ENCODE measurements around the gene SHC1.

DNA sequence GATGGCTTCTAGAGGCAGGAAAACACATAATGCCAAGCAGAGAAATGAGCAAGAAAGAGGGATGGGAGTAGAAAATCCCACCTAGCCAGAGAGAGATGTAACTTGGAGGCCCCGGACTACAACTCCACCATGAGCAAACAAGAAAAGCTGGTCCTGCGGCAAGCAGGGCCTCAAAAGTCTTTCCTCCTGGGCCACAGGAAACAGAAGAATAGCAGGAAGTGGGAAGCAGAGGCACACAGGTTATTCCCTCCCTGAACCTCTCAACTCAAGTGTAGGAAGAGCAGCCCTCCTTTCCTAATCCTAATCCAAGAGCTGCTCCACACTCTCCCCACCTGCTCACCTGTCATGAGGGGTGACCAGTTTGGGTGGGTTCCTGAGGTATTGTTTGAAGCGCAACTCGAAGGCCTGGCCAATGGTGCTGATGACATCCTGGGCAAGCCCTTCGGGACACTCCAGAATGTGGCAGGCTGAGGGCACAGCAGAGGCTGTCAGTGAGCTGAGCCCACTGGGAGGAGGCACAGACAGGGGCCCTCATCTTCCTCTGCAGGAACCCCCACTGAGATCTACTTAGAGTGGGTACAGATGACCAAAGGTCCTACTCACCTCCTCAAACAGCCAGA, 3.1 kb downstream of the SHC1 start:
- TF ChIP-seq TARDBP (IDR thresholded peaks at IDR 0.05) (no peak), ZNF384 (IDR thresholded peaks at IDR 0.05) (no peak), BHLHE40 (IDR thresholded peaks at IDR 0.05; ENCODE audit: borderline replicate concordance) (no peak), SP1 (IDR thresholded peaks at IDR 0.05) (no peak), ELF4 (IDR thresholded peaks at IDR 0.05) (no peak), LEF1 (IDR thresholded peaks at IDR 0.05; ENCODE audit: borderline replicate concordance) (no peak), SUZ12 (IDR thresholded peaks at IDR 0.05) (no peak), HDGF (IDR thresholded peaks at IDR 0.05; ENCODE audit: borderline replicate concordance) (no peak), ARNT (IDR thresholded peaks at IDR 0.05) (no peak), NFRKB (IDR thresholded peaks at IDR 0.05) (no peak), L3MBTL2 (conservative IDR thresholded peaks at IDR 0.05) (no peak), FOXM1 (IDR thresholded peaks at IDR 0.05; ENCODE audit: borderline replicate concordance) (no peak)
- TF ChIP-seq, protein P1, sequence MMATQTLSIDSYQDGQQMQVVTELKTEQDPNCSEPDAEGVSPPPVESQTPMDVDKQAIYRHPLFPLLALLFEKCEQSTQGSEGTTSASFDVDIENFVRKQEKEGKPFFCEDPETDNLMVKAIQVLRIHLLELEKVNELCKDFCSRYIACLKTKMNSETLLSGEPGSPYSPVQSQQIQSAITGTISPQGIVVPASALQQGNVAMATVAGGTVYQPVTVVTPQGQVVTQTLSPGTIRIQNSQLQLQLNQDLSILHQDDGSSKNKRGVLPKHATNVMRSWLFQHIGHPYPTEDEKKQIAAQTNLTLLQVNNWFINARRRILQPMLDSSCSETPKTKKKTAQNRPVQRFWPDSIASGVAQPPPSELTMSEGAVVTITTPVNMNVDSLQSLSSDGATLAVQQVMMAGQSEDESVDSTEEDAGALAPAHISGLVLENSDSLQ (IDR thresholded peaks at IDR 0.05): no peak

Measured in HEK293T (cell line).